Upper lobe of left lung (tissue), 6 donors: ENCODE data around the gene STAG1. TPM values are rescaled to one million over a fixed set of nuclear protein-coding genes. Genes with fewer than 3 reads are reported as not detected.
"Not testable (repeated sequence)": the region's sequence is repeated elsewhere in the genome, so short reads cannot be mapped to it uniquely, and the experiment has no call there.

ENCODE experiments used
- ATAC-seq, 2 donors: fragments of 200-7000 bp; cut with Tn5 transposase; one replicate each; pipeline ENCODE4 v1.9.1; 2022; ENCODE audit warnings: mild to moderate bottlenecking in 2 of 2, moderate library complexity in 2 of 2; ENCODE audit not compliant: low FRiP score in 2 of 2
- DNase-seq, 2 donors: peaks; one replicate each; pipeline ENCODE4 v3.0.0-alpha.2; 2019 to 2020
- H3K27ac ChIP-seq, 4 donors: fragments of 200-600 bp; sonication (generic); one replicate each; pipeline ENCODE4 v1.5.1; 2016 to 2019
- H3K27me3 ChIP-seq, 4 donors: fragments of 200-600 bp; sonication (generic); one replicate each; pipeline ENCODE4 v1.5.1; 2017 to 2019
- H3K36me3 ChIP-seq, 4 donors: fragments of 200-600 bp; sonication (generic); one replicate each; pipeline ENCODE4 v1.5.1; 2016 to 2019
- H3K4me1 ChIP-seq, 4 donors: fragments of 200-600 bp; sonication (generic); one replicate each; pipeline ENCODE4 v1.5.1; 2018 to 2019
- H3K4me3 ChIP-seq, 4 donors: fragments of 200-600 bp; sonication (generic); one replicate each; pipeline ENCODE4 v1.5.1; 2017 to 2019; ENCODE audit warnings: mild to moderate bottlenecking in 2 of 4, moderate library complexity in 1 of 4
- H3K9me3 ChIP-seq, 4 donors: fragments of 200-600 bp; sonication (generic); one replicate each; pipeline ENCODE4 v1.5.1; 2018 to 2019
- CTCF ChIP-seq, 6 experiments: fragments of 450-650 bp in 4 of 6; fragments of 200-600 bp in 2 of 6; sonication (generic) in 2 of 6; IDR thresholded peaks; one replicate each; pipeline ENCODE4 v1.5.1; 2016 to 2019; ENCODE audit warnings: antibody characterized with exemption in 6 of 6
- EP300 ChIP-seq, 4 donors: sonication (generic); formaldehyde crosslinking; IDR thresholded peaks; one replicate each; pipeline ENCODE4 v1.5.1; 2017; ENCODE audit warnings: antibody characterized with exemption in 4 of 4, control low read depth in 2 of 4
- POLR2A ChIP-seq, 4 donors: fragments of 450-650 bp; IDR thresholded peaks; one replicate each; pipeline ENCODE4 v1.5.1; 2016 to 2017; ENCODE audit warnings: antibody characterized with exemption in 4 of 4, mild to moderate bottlenecking in 2 of 4
- POLR2AphosphoS5 ChIP-seq, 2 donors: sonication (generic); formaldehyde crosslinking; IDR thresholded peaks; one replicate each; pipeline ENCODE4 v1.5.1; 2017; ENCODE audit warnings: antibody characterized with exemption in 2 of 2
- WGBS, 2 donors: methylation state at CpG; one replicate each; pipeline ENCODE4 v1.1.5; 2017 to 2018; 5-methylcytosine and 5-hydroxymethylcytosine counted together
- total RNA-seq, 6 donors: library from RNA; depleted of rRNA in 4 of 6; stranded (reverse); fragments of >200 nt in 4 of 6; gene quantifications; one replicate each; pipeline versions ENCODE4 v1.1.0 to v1.2.1, GENCODE V29; 2016 to 2021
- donor health status: DM: no; HTN: no; CAD: no; lungs with moderate emphysema.
- donor health status: DM: no; HTN: yes; CAD: no; lungs with severe emphysema.

The STAG1 gene
- total RNA-seq, 6 donors from 2014 or later, result 19.1 to 65.0 (median 34.2) TPM

- Histone ChIP-seq H3K4me1 (peaks cover 7 to 16% (median 12%) of the 10 kb centered on the region in 4 donors), H3K4me3 (no peak overlapping the region), H3K27ac (no peak overlapping the region), H3K27me3 (no peaks in the 10 kb centered on the region), H3K36me3 (peaks cover 0 to 11% (median 0%) of the 10 kb centered on the region in 4 donors), H3K9me3 (no peaks in the 10 kb centered on the region)
- no peak for TF ChIP-seq EP300 (IDR thresholded peaks at IDR 0.05)
- no peak for TF ChIP-seq POLR2AphosphoS5 (IDR thresholded peaks at IDR 0.05)
- no peak for TF ChIP-seq POLR2A (IDR thresholded peaks at IDR 0.05)
- TF ChIP-seq CTCF (IDR thresholded peaks at IDR 0.05), result no peak
- WGBS, 2 donors, result 81 to 83% methylated on average over 2 of the region's 2 CpGs
- DNase-seq, result no peak
- ATAC-seq, result no peak
These were observed 130.6 kb downstream of the STAG1 start for GRCh38 chr3:136621628-136622027.

- TF ChIP-seq EP300 (IDR thresholded peaks at IDR 0.05) (no peak), POLR2AphosphoS5 (IDR thresholded peaks at IDR 0.05) (no peak), POLR2A (IDR thresholded peaks at IDR 0.05) (no peak), CTCF (IDR thresholded peaks at IDR 0.05) (no peak)
- Histone ChIP-seq H3K36me3 (peaks cover 0 to 11% (median 0%) of the 10 kb centered on the region in 4 donors), H3K9me3 (no peaks in the 10 kb centered on the region), H3K27ac (no peak overlapping the region), H3K27me3 (no peaks in the 10 kb centered on the region), H3K4me1 (peaks cover 6 to 15% (median 9%) of the 10 kb centered on the region in 4 donors), H3K4me3 (no peak overlapping the region)
- ATAC-seq (no peak), DNase-seq (no peak)
These were observed 131.7 kb downstream of the STAG1 start for GRCh38 chr3:136620436-136620835.

- 74 to 77% methylated on average over 6 of the region's 6 CpGs for WGBS, 2 donors
- DNase-seq, ATAC-seq, H3K9me3 ChIP-seq, H3K27ac ChIP-seq, H3K4me3 ChIP-seq, H3K27me3 ChIP-seq, H3K4me1 ChIP-seq: not testable (repeated sequence)
- H3K36me3 ChIP-seq, result peaks cover 0 to 11% (median 0%) of the 10 kb centered on the region in 4 donors
These were observed 134.1 kb downstream of the STAG1 start for GRCh38 chr3:136617969-136618525.

GRCh38 chr3:136617198-136617597, 135.0 kb downstream of the STAG1 start:
- peaks cover 0 to 8% (median 4%) of the 10 kb centered on the region in 4 donors for H3K4me1 ChIP-seq
- no peaks in the 10 kb centered on the region for H3K9me3 ChIP-seq
- peaks cover 0 to 11% (median 0%) of the 10 kb centered on the region in 4 donors for H3K36me3 ChIP-seq
- ATAC-seq (no peak), DNase-seq (no peak)
- H3K27ac ChIP-seq, result peak overlapping the region in 1 of 4 donors; percentile 30
- H3K27me3 ChIP-seq, result no peaks in the 10 kb centered on the region
- no peak overlapping the region for H3K4me3 ChIP-seq
- TF ChIP-seq EP300 (IDR thresholded peaks at IDR 0.05), result no peak
- TF ChIP-seq CTCF (IDR thresholded peaks at IDR 0.05), result no peak
- no peak for TF ChIP-seq POLR2AphosphoS5 (IDR thresholded peaks at IDR 0.05)
- no peak for TF ChIP-seq POLR2A (IDR thresholded peaks at IDR 0.05)

- Histone ChIP-seq H3K9me3 (no peaks in the 10 kb centered on the region), H3K4me1 (no peaks in the 10 kb centered on the region), H3K36me3 (peaks cover 0 to 4% (median 0%) of the 10 kb centered on the region in 4 donors), H3K27me3 (no peaks in the 10 kb centered on the region), H3K27ac (no peak overlapping the region), H3K4me3 (no peak overlapping the region)
- DNase-seq, result no peak
- TF ChIP-seq POLR2AphosphoS5 (IDR thresholded peaks at IDR 0.05), result no peak
- TF ChIP-seq POLR2A (IDR thresholded peaks at IDR 0.05), result no peak
- no peak for TF ChIP-seq EP300 (IDR thresholded peaks at IDR 0.05)
- no peak for TF ChIP-seq CTCF (IDR thresholded peaks at IDR 0.05)
- no peak for ATAC-seq
- 90 to 91% methylated on average over 2 of the region's 2 CpGs for WGBS, 2 donors
These were observed 139.7 kb downstream of the STAG1 start for GRCh38 chr3:136612512-136612911.
